Activated T-cell treated with anti-CD3 and anti-CD28 coated beads, Interleukin-2, amount 50 U/mL, for 48 hours (primary cell): ENCODE results near the gene MAGI3.

Source experiments
- DNase-seq, 2 experiments: peaks; one replicate each; pipeline ENCODE4 v3.0.0-alpha.2; 2020

Gene MAGI3

DNA sequence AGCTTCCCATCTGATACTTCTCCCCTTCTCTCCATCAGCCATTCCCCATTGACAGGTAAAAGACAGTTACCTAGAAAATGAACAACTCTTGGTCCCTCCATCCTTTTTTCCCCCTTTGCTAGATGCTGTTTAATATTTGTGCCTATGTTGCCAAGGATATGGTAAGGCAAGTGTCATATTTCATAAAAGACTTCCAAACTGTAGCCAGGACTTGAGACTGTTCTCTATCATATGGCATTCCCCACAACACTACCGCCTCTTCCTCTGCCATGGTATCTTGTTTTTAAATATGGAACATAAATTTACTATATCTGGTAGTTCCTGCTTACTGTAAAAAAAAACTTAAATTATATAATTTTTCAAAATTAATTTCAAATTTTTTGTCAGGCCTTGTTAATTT lies 271.8 kb downstream of the MAGI3 start:
- DNase-seq = no peak

DNA sequence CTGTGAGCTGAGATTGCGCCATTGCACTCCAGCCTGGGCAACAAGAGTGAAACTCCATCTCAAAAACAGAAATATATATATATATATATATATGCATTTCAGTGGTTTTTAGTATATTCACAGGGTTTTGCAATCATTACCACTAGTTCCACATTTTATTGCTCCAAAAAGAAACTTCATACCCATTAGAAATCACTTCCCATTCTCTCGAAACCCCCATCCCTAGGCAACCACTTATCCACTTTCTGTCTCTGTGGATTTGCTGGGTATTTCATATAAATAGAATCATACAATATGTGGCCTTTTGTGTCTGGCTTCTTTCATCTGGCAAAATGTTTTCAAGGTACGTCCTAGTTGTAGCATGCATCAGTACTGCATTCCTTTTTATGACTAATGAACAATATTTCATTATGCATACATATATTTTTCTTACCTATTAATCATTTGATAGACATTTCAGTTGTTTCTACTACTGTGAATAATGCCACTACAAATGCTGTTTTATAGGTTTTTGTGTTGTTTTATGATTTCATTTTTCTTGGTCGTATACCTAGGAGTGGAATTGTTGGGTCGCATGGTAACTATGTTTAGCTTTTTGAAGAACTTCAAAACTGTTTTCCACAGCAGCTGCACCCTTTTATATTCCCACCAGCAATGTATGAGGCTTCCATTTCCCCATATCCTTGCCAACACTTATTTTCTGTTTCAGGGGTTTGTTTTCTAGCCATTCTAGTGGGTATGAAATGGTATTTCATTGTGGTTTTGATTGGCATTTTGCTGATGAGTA lies 273.0 kb downstream of the MAGI3 start:
- DNase-seq = no peak

DNA sequence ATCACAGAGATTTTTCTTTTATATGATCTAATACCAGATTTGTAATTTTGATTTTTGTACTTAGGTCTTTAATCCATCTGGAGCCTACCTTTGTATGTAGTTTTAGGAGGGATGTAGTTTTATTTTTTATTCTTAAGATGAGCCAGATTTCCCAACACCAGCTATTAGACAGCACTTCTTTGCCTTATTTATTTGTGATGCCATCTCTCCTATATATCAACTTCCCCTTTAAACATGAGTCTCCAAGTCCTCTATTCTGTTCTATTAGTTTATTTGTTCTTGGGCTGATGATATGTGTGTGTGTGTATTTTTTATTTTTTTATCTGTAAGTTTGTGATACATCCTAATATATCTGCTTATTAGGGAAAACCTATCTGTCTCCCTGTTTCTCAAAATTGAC lies 274.8 kb downstream of the MAGI3 start:
- DNase-seq = no peak

GRCh38 chr1:113666126-113666525 lies 275.8 kb downstream of the MAGI3 start:
- no peak for DNase-seq

DNA sequence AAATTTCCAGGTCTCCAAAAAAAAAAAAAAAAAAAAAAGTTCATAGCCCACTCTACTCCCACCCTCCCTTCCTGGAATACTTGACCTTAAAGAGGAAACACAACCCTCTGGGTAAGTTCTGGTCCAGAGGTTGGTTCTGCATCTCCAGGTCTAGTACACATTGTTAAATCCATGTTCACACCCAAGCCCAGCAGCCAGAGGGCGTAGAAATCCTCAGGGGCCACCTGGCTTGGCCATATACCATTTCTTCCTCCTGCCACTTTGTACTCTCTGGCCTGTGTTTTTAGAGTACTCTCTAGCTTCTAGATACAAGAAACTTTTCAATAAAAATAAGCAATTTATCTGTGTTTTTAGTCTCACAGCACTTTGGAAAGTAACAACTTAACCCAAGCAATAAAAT lies 279.7 kb downstream of the MAGI3 start:
- DNase-seq = no peak

GRCh38 chr1:113670650-113671049 lies 280.3 kb downstream of the MAGI3 start:
- no peak for DNase-seq

GRCh38 chr1:113672491-113672890 lies 282.2 kb downstream of the MAGI3 start:
- no peak for DNase-seq

DNA sequence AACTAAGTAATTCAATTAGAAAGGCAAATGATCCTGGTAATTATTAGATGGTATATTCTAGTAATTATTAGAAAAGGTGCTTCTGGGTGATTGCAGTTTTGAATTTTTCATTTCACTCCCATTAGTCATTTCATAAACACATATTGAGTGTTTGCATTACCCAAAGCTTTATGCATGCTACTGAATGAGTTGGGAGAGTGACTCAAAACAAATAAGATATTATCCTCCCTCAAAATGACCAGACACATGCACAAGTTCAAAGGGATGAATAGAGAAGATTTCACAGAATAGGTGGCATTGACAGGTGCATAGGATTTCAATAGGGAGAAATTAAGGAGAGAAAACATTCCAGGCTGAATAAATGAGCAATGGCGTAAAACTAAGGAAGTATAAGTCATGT lies 284.3 kb downstream of the MAGI3 start:
- DNase-seq = no peak

GRCh38 chr1:113675302-113675701 lies 285.0 kb downstream of the MAGI3 start:
- no peak for DNase-seq

- DNase-seq = no peak
Measured at GRCh38 chr1:113676524-113676923, 286.2 kb downstream of the MAGI3 start.

- DNase-seq = no peak
Measured at GRCh38 chr1:113677250-113678158, 287.2 kb downstream of the MAGI3 start.

- no peak for DNase-seq
Measured at GRCh38 chr1:113678159-113678469, 287.8 kb downstream of the MAGI3 start.

- DNase-seq = no peak
Measured at GRCh38 chr1:113681596-113682337, 291.5 kb downstream of the MAGI3 start.

DNA sequence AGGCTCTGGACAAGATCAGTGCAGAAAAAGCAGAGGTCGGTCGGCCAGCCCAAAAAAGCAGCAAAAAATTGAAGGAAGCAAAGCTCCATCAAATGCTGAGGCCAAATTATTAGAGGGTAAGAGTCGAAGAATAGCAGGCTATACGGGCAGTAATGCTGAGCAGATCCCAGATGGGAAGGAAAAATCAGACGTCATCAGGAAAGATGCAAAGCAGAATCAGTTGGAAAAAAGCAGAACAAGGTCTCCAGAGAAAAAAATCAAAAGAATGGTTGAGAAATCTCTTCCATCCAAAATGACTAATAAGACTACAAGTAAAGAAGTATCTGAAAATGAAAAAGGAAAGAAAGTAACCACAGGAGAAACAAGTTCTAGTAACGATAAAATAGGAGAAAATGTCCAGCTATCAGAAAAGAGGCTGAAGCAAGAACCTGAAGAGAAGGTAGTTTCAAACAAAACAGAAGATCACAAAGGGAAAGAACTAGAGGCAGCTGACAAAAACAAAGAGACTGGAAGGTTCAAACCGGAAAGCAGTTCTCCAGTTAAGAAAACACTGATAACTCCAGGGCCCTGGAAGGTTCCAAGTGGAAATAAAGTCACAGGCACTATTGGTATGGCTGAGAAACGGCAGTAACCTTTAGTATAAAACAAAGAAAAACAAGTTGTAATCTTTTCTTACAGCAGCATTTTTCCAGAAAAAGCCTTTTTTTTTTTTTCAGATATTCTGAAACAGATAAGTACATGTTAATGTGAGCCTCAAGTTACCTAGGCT lies 293.3 kb downstream of the MAGI3 start:
- DNase-seq = no peak

GRCh38 chr1:113684153-113684541 lies 293.8 kb downstream of the MAGI3 start:
- no peak for DNase-seq

- no peak for DNase-seq
Measured at GRCh38 chr1:113686891-113687618, 296.7 kb downstream of the MAGI3 start.

- no peak for DNase-seq
Measured at GRCh38 chr1:113691184-113691583, 300.9 kb downstream of the MAGI3 start.

- DNase-seq = no peak
Measured at GRCh38 chr1:113692342-113692741, 302.0 kb downstream of the MAGI3 start.

GRCh38 chr1:113692824-113693431 lies 302.6 kb downstream of the MAGI3 start:
- no peak for DNase-seq

DNA sequence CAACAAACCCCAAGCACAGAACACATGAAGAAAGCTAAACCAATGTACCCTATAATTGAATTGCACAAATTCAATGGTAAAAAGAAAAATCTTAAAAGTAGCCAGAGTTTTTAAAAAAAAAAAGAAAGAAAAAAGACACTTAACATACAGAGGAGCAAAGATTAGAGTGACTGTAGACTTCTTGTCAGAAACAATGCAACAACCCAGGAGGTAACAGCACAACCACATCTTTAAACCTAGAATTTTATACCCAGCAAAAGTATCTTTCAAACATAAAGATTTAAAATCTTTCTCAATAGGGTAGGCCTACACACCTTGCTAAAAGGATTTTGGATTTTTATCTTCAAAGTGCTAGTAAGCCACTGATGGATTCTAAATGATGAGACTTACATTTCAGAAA lies 304.6 kb downstream of the MAGI3 start:
- no peak for DNase-seq

DNA sequence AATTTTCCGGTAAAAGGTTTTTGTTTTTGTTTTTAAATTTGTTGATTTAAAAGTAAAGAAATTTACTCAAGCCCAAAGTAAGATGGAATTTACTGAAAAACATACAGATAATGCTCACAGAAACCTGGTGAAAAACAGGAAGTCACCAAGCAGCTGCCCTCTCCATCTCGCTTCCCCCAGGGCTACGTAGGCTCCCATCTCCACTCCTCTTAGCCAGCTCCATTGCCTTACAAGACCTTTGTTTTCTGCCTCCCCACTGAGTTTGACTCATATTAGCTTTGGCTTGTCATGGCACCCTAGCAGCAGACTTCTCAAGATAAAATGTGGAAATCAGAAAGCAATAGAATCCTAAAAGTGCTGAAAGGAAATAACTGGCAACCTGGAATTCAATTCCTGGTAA lies 311.1 kb downstream of the MAGI3 start:
- no peak for DNase-seq
